ENCODE results near the gene CACNA1G.

DNA sequence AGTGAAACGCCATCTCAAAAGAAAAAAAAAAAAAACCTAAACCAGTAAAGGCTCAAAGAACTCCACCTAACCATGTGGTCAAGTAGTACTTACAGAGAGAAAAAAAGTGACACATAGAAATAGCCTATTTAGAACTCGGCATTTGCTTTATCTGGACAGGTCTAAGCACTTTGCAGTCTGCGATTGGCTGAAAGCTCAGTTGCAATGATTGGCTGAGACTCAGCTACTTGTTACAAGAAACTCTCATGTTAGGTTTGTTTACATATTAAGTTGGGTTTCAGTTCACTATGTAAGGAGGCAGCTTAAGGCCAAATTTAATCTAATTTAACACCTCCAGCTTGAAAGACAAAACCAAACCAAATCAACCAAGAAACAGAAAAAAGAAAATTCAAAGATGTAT, 93.2 kb downstream of the CACNA1G start:
- TF ChIP-seq GATA3 (IDR thresholded peaks at IDR 0.05; ENCODE audit: low read depth, low read length), result no peak
- no peak for TF ChIP-seq GATA2 (IDR thresholded peaks at IDR 0.05; ENCODE audit: low read depth, low read length)

All from SH-SY5Y (cell line).